T47D (cell line): ENCODE measurements around the gene DCDC1.

Experiments
- DNase-seq, 2 experiments: peaks; one replicate each; pipeline versions ENCODE4 v3.0.0 to v3.0.0-alpha.2; 2011 to 2012; ENCODE audit warnings: low read depth in 1 of 2, low spot score in 1 of 2
- JUND ChIP-seq: IDR thresholded peaks from 2 replicates; pipeline ENCODE4 v1.6.1; 2012; ENCODE audit warnings: low read depth
- in situ Hi-C: cut with HindIII; loops from 2 replicates; pipeline ENCODE4 v1.10.0; 2016; ENCODE audit warnings: low sequenced_read_pairs, low pct_unique_long_range_greater_than_20kb

The DCDC1 gene

DNA sequence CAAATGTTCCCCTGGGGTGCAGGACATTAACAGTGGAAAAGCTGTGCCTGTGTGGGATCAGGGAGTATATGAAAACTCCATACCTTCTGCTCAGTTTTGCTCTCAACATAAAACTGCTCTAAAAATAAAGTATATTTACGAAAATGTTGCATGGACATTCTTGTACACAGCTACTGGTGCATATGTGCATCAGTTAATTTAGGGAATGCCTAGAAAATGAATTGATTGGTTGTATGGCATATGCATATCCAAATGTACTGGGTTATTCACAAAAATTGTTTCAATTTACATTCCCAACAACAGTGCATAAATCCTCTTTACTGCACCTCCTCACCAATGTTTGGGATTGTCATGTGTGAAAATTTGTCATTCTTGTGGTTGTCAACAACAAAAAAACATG is 532.3 kb downstream of the DCDC1 start:
- DNase-seq: no peak
- in situ Hi-C loops: no loop called here
- TF ChIP-seq JUND: no peak

DNA sequence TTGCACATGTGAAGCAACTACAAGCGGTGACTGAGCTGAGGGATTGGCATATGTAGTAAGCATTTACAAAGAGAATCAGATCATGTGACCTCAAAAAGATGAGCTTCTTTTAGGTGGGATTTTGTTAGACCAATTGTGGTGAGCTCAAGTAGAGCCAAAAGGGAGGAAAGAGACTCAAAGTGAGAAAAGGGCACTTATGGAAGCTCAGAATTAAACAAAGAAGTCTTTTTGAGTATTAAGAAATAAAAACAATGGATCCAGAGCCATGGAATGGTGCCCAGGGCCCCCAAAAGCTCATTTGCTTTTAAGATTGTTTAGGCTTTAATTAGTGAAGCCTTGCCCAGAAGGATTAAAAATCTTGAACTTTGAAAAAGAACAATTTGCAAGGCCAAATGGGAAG is 536.7 kb downstream of the DCDC1 start:
- in situ Hi-C loops: no loop called here
- DNase-seq: no peak
- no peak for TF ChIP-seq JUND

DNA sequence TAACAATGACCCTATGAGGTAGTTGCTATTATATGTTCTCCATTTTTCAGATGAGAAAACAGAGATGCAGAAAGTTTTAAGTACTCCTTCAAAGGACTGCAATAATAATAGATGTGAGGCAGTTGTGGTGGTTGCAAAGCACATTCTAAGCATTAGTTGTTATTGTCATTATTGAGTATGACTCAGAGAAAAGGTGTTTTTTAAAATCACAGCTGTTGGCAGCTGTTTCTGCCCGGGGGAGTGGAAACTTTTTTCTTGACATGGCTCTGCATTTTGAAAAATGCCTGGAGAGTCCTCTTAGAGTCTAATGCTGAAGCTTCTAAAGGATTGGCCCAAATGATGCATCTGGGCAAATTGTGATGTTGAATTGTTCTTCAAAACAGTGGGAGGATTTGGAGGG is 538.9 kb downstream of the DCDC1 start:
- in situ Hi-C loops: no loop called here
- no peak for DNase-seq
- TF ChIP-seq JUND: no peak

DNA sequence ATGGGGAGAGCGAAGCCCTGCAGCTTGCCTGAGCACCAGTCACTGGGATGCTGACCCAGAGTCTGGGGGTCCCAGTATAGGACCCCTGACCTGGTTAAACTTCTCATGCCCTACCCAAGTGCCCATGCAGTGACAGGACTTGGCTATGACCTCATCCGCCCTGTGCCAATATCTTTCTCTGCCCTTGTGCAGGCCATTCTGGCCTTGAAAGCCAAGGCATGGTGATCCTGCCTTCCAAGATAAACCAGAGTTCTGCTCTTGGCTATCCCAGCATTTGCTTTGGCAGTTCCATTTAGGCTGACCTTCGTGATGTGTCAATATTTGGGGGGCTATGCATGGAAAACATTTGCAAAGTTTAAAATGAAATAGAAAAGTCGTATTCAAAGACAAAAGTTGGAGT is 542.6 kb downstream of the DCDC1 start:
- in situ Hi-C loops: no loop called here
- no peak for TF ChIP-seq JUND
- DNase-seq: no peak

DNA sequence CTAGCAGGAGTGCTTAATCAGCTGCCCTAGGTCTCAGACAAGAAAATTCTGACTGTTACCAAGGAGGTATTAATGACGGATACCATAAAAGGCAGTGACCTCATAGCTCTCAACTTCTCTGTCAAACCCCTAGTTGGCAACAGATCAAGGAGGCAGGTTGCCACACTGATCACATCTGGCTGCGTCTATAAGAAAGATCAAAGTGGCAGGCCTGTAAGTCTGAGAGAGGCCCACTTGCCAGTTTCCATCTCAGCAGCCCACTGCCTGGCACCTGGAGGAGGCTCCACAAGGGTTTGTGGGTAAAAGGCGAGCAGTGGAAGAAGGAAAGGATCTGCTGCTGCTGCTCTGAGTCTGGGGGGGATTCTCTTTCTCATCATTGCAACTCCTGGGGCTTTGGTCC is 543.8 kb downstream of the DCDC1 start:
- DNase-seq: no peak
- TF ChIP-seq JUND: no peak
- in situ Hi-C loops: no loop called here

DNA sequence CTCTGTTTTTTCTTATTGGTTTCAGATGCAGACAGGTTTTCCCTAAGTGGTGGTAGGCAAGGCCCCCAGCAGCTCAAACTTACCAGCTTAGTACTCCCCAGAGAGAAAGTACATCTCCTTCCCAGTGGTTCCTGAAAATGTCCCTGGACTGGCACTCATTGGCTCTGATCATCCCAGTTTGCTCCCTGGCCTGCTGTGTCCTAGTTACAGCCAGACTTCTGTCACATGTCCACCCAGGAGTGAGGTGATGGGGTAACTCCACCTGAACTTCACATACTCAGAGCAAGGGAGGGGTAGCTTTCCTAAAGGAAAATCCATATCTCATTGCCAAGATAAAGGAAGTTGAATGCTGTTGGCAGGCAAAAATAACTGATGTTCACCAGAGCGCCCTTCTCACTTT is 546.4 kb downstream of the DCDC1 start:
- in situ Hi-C loops: no loop called here
- DNase-seq: no peak
- TF ChIP-seq JUND: no peak

DNA sequence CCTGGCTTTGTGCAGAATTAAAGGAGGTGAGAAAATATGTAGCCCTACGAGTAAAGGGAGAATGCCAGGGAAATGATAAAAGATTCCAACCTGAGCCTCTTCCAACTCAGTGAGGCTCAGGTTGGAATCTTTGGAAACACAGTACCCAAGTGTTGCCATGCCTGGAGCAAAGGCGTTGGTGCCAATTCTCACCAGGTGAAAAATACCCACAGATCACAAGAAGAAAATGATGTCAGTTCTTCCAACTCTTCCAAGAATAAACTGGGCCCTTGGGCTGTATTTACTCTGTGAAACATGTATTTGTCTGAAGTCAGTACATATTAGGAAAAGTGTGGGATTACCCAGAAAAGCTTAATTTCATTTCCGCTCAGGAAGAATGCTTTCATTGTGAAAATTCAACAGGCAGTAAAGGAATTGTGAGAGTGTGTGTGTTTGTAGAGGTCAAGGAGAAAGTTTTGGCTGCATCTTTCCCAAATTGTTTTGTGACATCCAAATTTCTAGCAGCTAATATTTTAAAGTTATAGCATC is 548.0 kb downstream of the DCDC1 start:
- DNase-seq: no peak
- in situ Hi-C loops: no loop called here

DNA sequence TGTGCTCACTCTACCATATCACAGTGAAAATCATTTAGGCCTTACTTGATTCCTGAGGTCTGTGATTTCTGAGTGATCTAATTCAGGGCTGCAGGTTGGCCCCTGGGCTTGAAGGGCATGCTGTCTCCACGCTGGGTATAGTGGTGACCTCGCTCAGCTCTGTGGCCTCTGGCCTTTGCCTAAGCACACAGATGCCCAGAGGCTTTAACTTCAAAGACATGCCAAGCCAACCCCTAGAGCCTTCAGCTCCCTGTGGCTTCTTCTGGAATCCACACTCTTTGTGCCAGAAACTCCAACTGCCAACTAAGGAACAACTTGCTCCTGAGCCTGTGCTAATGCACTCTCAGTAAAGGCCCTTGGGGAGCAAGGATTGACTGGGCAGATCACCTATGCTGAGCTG is 550.8 kb downstream of the DCDC1 start:
- peak in 1 of 2 experiments; percentile 28 for DNase-seq
- no peak for TF ChIP-seq JUND
- in situ Hi-C loops: no loop called here

More for the DNA sequence above, 548.0 kb downstream of the DCDC1 start:
- TF ChIP-seq JUND: no peak

DNA sequence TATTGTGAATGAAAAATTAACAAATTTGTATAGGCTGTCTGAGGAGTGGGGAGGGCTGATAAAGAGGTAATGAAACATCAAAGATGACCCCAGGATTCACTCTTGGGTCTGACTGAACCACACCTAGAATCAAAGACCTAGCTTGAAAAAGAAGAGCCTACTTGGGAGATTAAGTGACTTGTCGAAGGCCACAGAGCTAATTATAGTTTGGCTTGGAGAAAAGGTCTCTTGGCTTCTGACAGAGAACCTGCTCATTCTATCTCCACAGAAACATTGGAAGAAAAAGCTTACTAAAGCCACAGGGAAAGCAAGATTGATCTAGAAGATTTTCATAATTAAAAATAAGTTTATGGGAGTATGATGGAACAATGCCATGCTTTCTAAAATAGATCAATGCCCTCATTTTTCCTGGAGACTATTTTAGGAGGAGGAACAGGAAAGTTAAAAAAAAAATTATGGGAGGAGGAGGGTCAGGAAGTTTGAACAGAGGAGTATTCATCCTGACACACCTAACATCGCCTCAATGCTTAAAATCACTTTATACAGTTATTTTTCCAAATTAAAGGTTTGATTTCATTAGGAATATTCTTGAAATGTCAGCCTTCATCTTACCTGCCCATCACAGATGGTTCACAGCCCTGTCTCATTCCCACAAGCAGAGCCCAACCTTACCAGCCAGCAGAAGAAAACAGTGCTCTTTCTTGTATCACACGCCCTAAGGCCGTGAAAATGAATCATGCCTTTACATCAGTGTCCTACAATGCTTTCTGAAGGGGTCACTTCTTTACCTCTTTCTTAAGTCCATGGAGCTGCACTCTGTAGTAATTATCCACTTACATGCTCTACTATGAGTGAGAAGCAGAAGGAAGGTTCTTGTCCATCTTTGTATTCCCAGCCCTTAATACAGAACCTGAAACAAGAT is 552.3 kb downstream of the DCDC1 start:
- in situ Hi-C loops: no loop called here
- TF ChIP-seq JUND: no peak
- DNase-seq: no peak

DNA sequence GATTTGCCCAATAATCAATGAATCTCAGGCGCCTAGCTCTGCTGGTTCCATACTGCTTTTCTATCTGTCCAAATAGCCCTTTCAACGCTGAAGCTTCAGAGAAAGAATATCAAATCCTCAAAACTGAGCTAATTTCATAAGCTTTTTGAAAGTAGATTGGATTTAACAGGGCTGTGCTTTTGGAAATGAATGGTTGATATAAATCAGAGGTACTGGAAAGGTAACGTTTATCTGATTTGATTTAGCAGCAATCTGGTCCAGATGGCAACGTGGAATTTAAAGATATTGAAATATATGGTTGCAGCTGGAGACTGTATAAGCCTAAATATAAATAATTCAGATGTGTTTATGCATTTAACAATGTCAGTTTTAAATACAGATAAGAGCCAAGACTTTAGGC is 553.9 kb downstream of the DCDC1 start:
- no peak for DNase-seq
- TF ChIP-seq JUND: no peak
- in situ Hi-C loops: no loop called here

DNA sequence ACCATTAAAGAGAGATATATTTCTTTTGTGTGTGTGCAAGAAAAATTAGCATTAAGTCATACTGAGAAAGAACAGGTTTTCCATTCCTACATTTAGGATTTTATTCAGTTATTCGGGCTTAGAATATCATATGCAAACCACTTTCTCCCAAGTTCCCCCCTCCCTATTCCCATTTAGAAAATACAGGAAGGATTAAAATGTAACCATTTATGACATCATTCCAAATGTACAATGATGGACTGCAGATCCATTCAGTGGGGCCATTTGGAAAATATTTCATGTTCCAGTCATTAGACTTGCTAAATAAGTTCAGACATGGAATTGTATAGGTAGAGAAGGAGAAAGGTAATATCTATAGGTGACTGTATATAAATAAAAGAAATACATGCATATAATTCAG is 554.8 kb downstream of the DCDC1 start:
- no peak for DNase-seq
- in situ Hi-C loops: no loop called here
- no peak for TF ChIP-seq JUND
